ENCODE results near the gene FAN1.

The FAN1 gene

GRCh38 chr15:30930422-30930821 is 26.7 kb downstream of the FAN1 start:
- no peak for TF ChIP-seq CTCF (IDR thresholded peaks at IDR 0.05; ENCODE audit: low read depth, low read length, missing control alignments)
- no peak overlapping the region for H3K4me3 ChIP-seq (ENCODE audit: low read depth, low read length)
- no peak for DNase-seq (ENCODE audit: low read depth)

- no peak for DNase-seq (ENCODE audit: low read depth)
- no peak for TF ChIP-seq CTCF (IDR thresholded peaks at IDR 0.05; ENCODE audit: low read depth, low read length, missing control alignments)
- H3K4me3 ChIP-seq (ENCODE audit: low read depth, low read length) = no peak overlapping the region
These were observed 29.6 kb downstream of the FAN1 start for GRCh38 chr15:30933293-30933692.

GRCh38 chr15:30939161-30939560 is 35.4 kb downstream of the FAN1 start:
- DNase-seq (ENCODE audit: low read depth) = no peak
- no peak overlapping the region for H3K4me3 ChIP-seq (ENCODE audit: low read depth, low read length)
- TF ChIP-seq CTCF (IDR thresholded peaks at IDR 0.05; ENCODE audit: low read depth, low read length, missing control alignments) = no peak

GRCh38 chr15:30940359-30940758 is 36.6 kb downstream of the FAN1 start:
- no peak for TF ChIP-seq CTCF (IDR thresholded peaks at IDR 0.05; ENCODE audit: low read depth, low read length, missing control alignments)
- no peak for DNase-seq (ENCODE audit: low read depth)
- no peak overlapping the region for H3K4me3 ChIP-seq (ENCODE audit: low read depth, low read length)

GRCh38 chr15:30941520-30941919 is 37.8 kb downstream of the FAN1 start:
- no peak overlapping the region for H3K4me3 ChIP-seq (ENCODE audit: low read depth, low read length)
- TF ChIP-seq CTCF (IDR thresholded peaks at IDR 0.05; ENCODE audit: low read depth, low read length, missing control alignments) = no peak
- no peak for DNase-seq (ENCODE audit: low read depth)

GRCh38 chr15:30943654-30944335 is 40.1 kb downstream of the FAN1 start:
- DNase-seq (ENCODE audit: low read depth) = no peak
- no peak overlapping the region for H3K4me3 ChIP-seq (ENCODE audit: low read depth, low read length)
- TF ChIP-seq CTCF (IDR thresholded peaks at IDR 0.05; ENCODE audit: low read depth, low read length, missing control alignments) = no peak

GRCh38 chr15:30953183-30953582 is 49.5 kb downstream of the FAN1 start:
- no peak for TF ChIP-seq CTCF (IDR thresholded peaks at IDR 0.05; ENCODE audit: low read depth, low read length, missing control alignments)
- DNase-seq (ENCODE audit: low read depth) = no peak
- no peak overlapping the region for H3K4me3 ChIP-seq (ENCODE audit: low read depth, low read length)

All from GM12864 (cell line).